Vagina (tissue), 2 donors: ENCODE measurements around the gene RNMT. TPM values are rescaled to one million over a fixed set of nuclear protein-coding genes. Genes with fewer than 3 reads are reported as not detected.

ENCODE experiments used
- DNase-seq, 2 donors: peaks; one replicate each; pipeline ENCODE4 v3.0.0-alpha.2; 2017; ENCODE audit errors: extremely low spot score in 2 of 2
- H3K27ac ChIP-seq: fragments of 200-600 bp; sonication (generic); one replicate; pipeline ENCODE4 v1.5.1; 2019
- H3K27me3 ChIP-seq: fragments of 200-600 bp; sonication (generic); one replicate; pipeline ENCODE4 v1.5.1; 2019
- H3K36me3 ChIP-seq, 2 donors: fragments of 200-600 bp; sonication (generic); one replicate each; pipeline ENCODE4 v1.5.1; 2017 to 2019
- H3K4me1 ChIP-seq: fragments of 200-600 bp; sonication (generic); one replicate; pipeline ENCODE4 v1.5.1; 2019
- H3K4me3 ChIP-seq, 2 donors: fragments of 200-600 bp; sonication (generic); 1 replicate in 1 of 2; 2 replicates in 1 of 2; pipeline ENCODE4 v1.5.1; 2016 to 2019
- H3K9me3 ChIP-seq: fragments of 200-600 bp; sonication (generic); one replicate; pipeline ENCODE4 v1.5.1; 2019
- CTCF ChIP-seq, 3 experiments: fragments of 450-650 bp in 2 of 3; fragments of 200-600 bp in 1 of 3; sonication (generic) in 1 of 3; IDR thresholded peaks; one replicate each; pipeline ENCODE4 v1.5.1; 2017 to 2019; ENCODE audit warnings: antibody characterized with exemption in 3 of 3, mild to moderate bottlenecking in 2 of 3, moderate library complexity in 2 of 3
- POLR2A ChIP-seq, 2 donors: fragments of 450-650 bp; IDR thresholded peaks; one replicate each; pipeline ENCODE4 v1.6.1; 2017; ENCODE audit warnings: antibody characterized with exemption in 2 of 2, mild to moderate bottlenecking in 2 of 2, moderate library complexity in 2 of 2
- POLR2AphosphoS5 ChIP-seq, 2 donors: sonication (generic); formaldehyde crosslinking; IDR thresholded peaks; one replicate each; pipeline ENCODE4 v1.9.0; 2017; ENCODE audit warnings: antibody characterized with exemption in 2 of 2, mild to moderate bottlenecking in 2 of 2, low read depth in 1 of 2; ENCODE audit not compliant: insufficient read depth in 1 of 2
- intact Hi-C: fragments of 100-400 bp; cut with DNase I; formaldehyde crosslinking; loops from one replicate; pipeline ENCODE4 v1.15.1; 2023
- total RNA-seq: library from RNA; depleted of rRNA; stranded (reverse); fragments of >200 nt; gene quantifications from one replicate; pipeline ENCODE4 v1.2.3, GENCODE V29; 2016

The RNMT gene
- total RNA-seq, 1 donor from 2014 or later: 12.8 TPM

GRCh38 chr18:13758622-13759021, 32.1 kb downstream of the RNMT start:
- Histone ChIP-seq H3K9me3 (no peaks in the 10 kb centered on the region), H3K36me3 (peaks cover 3 to 58% of the 10 kb centered on the region in 2 donors), H3K27ac (no peak overlapping the region), H3K4me1 (no peaks in the 10 kb centered on the region), H3K4me3 (no peak overlapping the region), H3K27me3 (no peaks in the 10 kb centered on the region)
- intact Hi-C loops: no loop called here
- TF ChIP-seq CTCF (IDR thresholded peaks at IDR 0.05) (no peak), POLR2A (IDR thresholded peaks at IDR 0.05) (no peak), POLR2AphosphoS5 (IDR thresholded peaks at IDR 0.05; ENCODE audit: insufficient read depth in 1 of 2, low read depth in 1 of 2) (no peak)
- DNase-seq: no peak

- intact Hi-C loops: no loop called here
- H3K4me1 ChIP-seq: no peaks in the 10 kb centered on the region
- H3K27me3 ChIP-seq: no peaks in the 10 kb centered on the region
- TF ChIP-seq CTCF (IDR thresholded peaks at IDR 0.05) (no peak), POLR2A (IDR thresholded peaks at IDR 0.05) (no peak), POLR2AphosphoS5 (IDR thresholded peaks at IDR 0.05; ENCODE audit: insufficient read depth in 1 of 2, low read depth in 1 of 2) (no peak)
- H3K9me3 ChIP-seq: no peaks in the 10 kb centered on the region
- no peak overlapping the region for H3K4me3 ChIP-seq
- H3K36me3 ChIP-seq: peaks cover 0 to 43% of the 10 kb centered on the region in 2 donors
- H3K27ac ChIP-seq: no peak overlapping the region
- DNase-seq: no peak
Measured at GRCh38 chr18:13760047-13760446, 33.6 kb downstream of the RNMT start.

- no peaks in the 10 kb centered on the region for H3K4me1 ChIP-seq
- no peaks in the 10 kb centered on the region for H3K27me3 ChIP-seq
- no peak overlapping the region for H3K4me3 ChIP-seq
- peaks cover 5% of the 10 kb centered on the region for H3K9me3 ChIP-seq
- intact Hi-C loops: no loop called here
- no peak for DNase-seq
- H3K27ac ChIP-seq: no peak overlapping the region
- H3K36me3 ChIP-seq: peaks cover 0 to 20% of the 10 kb centered on the region in 2 donors
- TF ChIP-seq POLR2A (IDR thresholded peaks at IDR 0.05) (no peak), CTCF (IDR thresholded peaks at IDR 0.05) (no peak), POLR2AphosphoS5 (IDR thresholded peaks at IDR 0.05; ENCODE audit: insufficient read depth in 1 of 2, low read depth in 1 of 2) (no peak)
Measured at GRCh38 chr18:13762690-13763439, 36.4 kb downstream of the RNMT start.

DNA sequence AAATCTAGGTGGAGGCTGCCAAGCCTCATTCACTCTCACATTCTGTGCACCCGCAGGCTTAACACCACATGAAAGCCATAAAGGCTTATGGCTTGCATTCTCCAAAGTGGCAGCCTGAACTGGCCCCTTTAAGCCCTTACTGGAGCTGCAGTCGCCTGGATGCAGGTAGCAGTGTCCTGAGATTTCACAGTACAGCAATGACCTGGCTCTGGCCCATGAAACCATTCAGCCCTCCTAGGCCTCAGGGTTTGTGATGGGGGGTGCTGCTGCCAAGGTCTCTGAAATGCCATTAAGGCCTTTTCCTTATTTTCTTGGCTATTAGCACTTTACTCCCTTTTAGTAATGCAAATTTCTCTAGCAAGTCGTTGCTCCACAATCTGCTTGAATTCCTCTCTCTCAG, 48.6 kb downstream of the RNMT start:
- H3K36me3 ChIP-seq: no peaks in the 10 kb centered on the region
- TF ChIP-seq POLR2A (IDR thresholded peaks at IDR 0.05) (no peak), CTCF (IDR thresholded peaks at IDR 0.05) (no peak), POLR2AphosphoS5 (IDR thresholded peaks at IDR 0.05; ENCODE audit: insufficient read depth in 1 of 2, low read depth in 1 of 2) (no peak)
- no peaks in the 10 kb centered on the region for H3K4me1 ChIP-seq
- no peak overlapping the region for H3K4me3 ChIP-seq
- no peak for DNase-seq
- H3K27me3 ChIP-seq: no peaks in the 10 kb centered on the region
- intact Hi-C loops: no loop called here
- no peak overlapping the region for H3K27ac ChIP-seq
- H3K9me3 ChIP-seq: no peaks in the 10 kb centered on the region

GRCh38 chr18:13791181-13791580, 64.7 kb downstream of the RNMT start:
- no peak for TF ChIP-seq CTCF (IDR thresholded peaks at IDR 0.05)
- no peak for TF ChIP-seq POLR2AphosphoS5 (IDR thresholded peaks at IDR 0.05; ENCODE audit: insufficient read depth in 1 of 2, low read depth in 1 of 2)
- no peak for TF ChIP-seq POLR2A (IDR thresholded peaks at IDR 0.05)
- DNase-seq: no peak
- no peaks in the 10 kb centered on the region for H3K4me1 ChIP-seq
- intact Hi-C loops: no loop called here
- no peak overlapping the region for H3K4me3 ChIP-seq
- no peaks in the 10 kb centered on the region for H3K36me3 ChIP-seq
- H3K9me3 ChIP-seq: no peaks in the 10 kb centered on the region
- no peak overlapping the region for H3K27ac ChIP-seq
- H3K27me3 ChIP-seq: no peaks in the 10 kb centered on the region
